Measurements from ENCODE around the gene MAN2B2.
"Not testable (repeated sequence)": the region's sequence is repeated elsewhere in the genome, so short reads cannot be mapped to it uniquely, and the experiment has no call there.

MAN2B2 gene

DNA sequence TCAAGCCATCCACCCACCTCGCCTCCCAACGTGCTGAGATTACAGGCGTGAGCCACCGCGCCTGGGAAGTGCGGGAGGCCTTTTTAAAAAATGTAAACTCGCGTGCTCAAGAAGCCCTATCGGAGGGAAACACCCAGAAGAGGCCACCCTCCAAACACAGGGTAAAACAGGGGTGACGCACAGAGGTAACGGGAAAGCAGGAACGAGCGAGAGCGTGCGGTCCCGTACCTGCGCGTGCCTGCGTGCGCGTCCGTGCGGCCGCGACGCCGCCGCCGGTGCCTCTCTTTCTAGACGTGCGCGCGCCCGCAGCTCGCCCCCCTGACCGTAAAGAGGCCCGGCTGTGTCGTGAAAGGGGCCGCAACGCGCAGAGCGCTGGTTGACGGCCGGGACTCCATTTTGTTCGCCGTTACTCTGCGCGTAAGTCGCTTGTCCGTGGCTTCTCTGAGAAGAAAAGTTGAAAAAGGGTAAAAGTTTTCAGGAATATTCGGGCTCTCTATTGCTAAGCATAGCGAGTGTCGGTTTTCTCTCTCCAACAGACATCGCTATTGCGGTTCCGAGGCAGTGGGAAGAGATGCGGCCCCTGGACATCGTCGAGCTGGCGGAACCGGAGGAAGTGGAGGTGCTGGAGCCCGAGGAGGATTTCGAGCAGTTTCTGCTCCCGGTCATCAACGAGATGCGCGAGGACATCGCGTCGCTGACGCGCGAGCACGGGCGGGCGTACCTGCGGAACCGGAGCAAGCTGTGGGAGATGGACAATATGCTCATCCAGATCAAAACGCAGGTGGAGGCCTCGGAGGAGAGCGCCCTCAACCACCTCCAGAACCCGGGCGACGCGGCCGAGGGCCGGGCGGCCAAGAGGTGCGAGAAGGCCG lies 65.5 kb downstream of the MAN2B2 start, which contains the start of gene MRFAP1:
Gene MRFAP1 (plus strand): TSS at position 394 of the 872 bp plus-strand sequence. CDS start 178 bp downstream, at position 572.
- Histone ChIP-seq H3K36me3 (ENCODE audit: control insufficient read depth in 2 of 2, insufficient read depth in 2 of 2, low read length in 2 of 2) (peaks cover 11 to 15% of the 10 kb centered on the region in 2 donors), H3K4me3 (ENCODE audit: low read length in 2 of 2) (peak within 1 kb of the TSS; percentile 88 to 97), H3K9ac (ENCODE audit: low read depth in 1 of 2, low read length in 2 of 2) (peak within 1 kb of the TSS; percentile 90 to 98), H3K4me1 (ENCODE audit: control insufficient read depth in 2 of 2, insufficient read depth in 2 of 2, low read length in 2 of 2) (peaks cover 13 to 20% of the 10 kb centered on the region in 2 donors), H3K9me3 (ENCODE audit: control insufficient read depth in 2 of 2, low read length in 2 of 2) (no peaks in the 10 kb centered on the region), H3K27ac (ENCODE audit: low read depth in 2 of 2, low read length in 2 of 2) (peak within 1 kb of the TSS; percentile 96 to 98), H3K27me3 (ENCODE audit: control insufficient read depth in 2 of 2, insufficient read depth in 2 of 2, low read length in 2 of 2) (no peaks in the 10 kb centered on the region)

DNA sequence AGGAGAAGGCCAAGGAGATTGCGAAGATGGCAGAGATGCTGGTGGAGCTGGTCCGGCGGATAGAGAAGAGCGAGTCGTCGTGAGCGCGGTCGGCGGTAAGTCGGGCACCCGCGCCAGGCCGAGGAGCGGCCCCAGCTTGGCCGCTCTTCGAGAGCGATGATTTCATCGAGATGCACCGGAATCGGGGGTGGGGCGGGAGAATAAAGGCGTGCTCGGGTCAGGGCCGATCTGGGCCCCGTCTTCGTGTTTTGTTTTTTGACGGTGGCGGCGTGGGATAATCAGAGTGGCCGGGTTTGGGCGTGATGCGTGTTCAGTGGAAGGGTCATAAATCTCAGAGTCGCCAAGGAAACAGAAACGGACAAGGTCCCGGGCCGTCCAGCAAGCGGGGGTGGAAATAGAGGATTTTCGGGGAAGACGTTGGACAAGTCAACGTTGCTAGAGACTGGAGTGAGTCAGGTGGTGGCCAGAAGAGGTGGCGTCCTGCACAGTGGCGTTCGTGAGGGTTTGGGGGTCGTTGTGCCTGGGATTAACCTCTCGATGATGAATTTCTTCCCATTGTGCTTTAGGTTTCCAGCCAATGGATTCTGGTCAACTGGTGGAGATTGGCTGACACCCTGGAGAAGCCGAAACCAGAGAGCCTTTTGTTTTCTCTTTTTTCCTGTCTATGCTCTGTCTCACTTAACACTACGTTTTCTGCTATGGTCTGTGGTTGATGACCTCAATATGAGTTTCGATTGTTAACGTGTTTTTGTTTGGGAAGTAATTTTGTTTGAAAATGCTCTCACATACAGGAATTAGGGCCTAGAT lies 66.4 kb downstream of the MAN2B2 start:
- Histone ChIP-seq H3K4me1 (ENCODE audit: control insufficient read depth in 2 of 2, insufficient read depth in 2 of 2, low read length in 2 of 2) (peaks cover 13 to 20% of the 10 kb centered on the region in 2 donors), H3K4me3 (ENCODE audit: low read length in 2 of 2) (peak overlapping the region; percentile 88 to 97), H3K9ac (ENCODE audit: low read depth in 1 of 2, low read length in 2 of 2) (peak overlapping the region; percentile 90 to 98), H3K27me3 (ENCODE audit: control insufficient read depth in 2 of 2, insufficient read depth in 2 of 2, low read length in 2 of 2) (no peaks in the 10 kb centered on the region), H3K9me3 (ENCODE audit: control insufficient read depth in 2 of 2, low read length in 2 of 2) (no peaks in the 10 kb centered on the region), H3K36me3 (ENCODE audit: control insufficient read depth in 2 of 2, insufficient read depth in 2 of 2, low read length in 2 of 2) (peaks cover 11 to 15% of the 10 kb centered on the region in 2 donors), H3K27ac (ENCODE audit: low read depth in 2 of 2, low read length in 2 of 2) (peak overlapping the region; percentile 96 to 98)

DNA sequence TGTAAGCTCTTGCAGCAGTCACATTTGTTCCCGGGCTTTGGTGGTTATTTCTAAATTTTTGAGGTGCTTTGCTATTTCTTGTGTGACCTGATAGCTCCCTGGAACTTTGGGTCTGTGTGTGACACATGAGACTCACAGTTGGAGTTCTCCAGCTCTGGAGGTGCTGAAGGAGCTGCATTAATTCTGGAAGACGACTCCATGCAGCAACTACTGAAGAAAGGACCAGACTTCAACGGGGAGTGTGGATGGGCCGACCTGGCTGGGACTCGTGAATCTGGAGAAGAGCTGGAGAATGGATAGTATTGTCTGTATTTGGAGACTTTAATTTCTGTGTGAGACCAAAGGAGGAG lies 67.0 kb downstream of the MAN2B2 start:
- Histone ChIP-seq H3K27me3 (ENCODE audit: control insufficient read depth in 2 of 2, insufficient read depth in 2 of 2, low read length in 2 of 2) (no peaks in the 10 kb centered on the region), H3K4me3 (ENCODE audit: low read length in 2 of 2) (peak overlapping the region; percentile 88 to 97), H3K27ac (ENCODE audit: low read depth in 2 of 2, low read length in 2 of 2) (peak overlapping the region in 1 of 2 donors; percentile 98), H3K36me3 (ENCODE audit: control insufficient read depth in 2 of 2, insufficient read depth in 2 of 2, low read length in 2 of 2) (peaks cover 11 to 15% of the 10 kb centered on the region in 2 donors), H3K9ac (ENCODE audit: low read depth in 1 of 2, low read length in 2 of 2) (peak overlapping the region; percentile 90 to 98), H3K4me1 (ENCODE audit: control insufficient read depth in 2 of 2, insufficient read depth in 2 of 2, low read length in 2 of 2) (peaks cover 13 to 20% of the 10 kb centered on the region in 2 donors), H3K9me3 (ENCODE audit: control insufficient read depth in 2 of 2, low read length in 2 of 2) (no peaks in the 10 kb centered on the region)

DNA sequence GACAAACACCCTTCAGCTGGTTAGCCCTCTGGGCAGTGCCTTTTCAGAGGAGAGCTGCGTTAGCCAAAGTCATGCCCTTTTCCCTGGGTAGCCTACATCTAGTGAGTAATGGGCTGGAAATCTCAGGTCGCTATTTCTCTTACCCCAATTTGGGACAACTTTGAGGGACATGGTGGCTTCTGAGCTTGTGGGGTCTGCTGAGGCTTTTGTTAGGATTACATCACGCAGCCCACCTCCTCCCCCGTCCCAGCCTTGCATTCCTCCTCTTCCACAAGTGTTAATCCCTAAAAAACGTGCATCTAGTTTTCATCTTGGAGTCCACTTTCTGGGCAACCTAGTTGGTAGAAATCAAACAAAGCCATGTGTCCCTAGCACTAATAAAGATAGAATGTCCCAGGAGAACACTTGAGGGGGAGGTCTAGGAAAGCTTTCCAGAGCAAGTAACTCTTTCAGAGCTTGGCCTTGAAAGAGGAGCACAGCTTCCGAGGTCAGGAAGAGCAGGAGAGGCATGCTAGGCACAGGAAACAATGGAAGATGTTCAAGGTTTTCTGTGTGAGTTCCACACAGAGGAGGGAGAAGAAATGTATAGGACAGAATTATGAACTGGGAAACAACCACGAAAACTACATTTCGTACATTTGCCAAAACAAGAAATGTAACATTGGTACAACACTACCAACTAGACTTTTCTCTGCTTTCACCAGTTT lies 68.3 kb downstream of the MAN2B2 start:
- peak overlapping the region in 1 of 2 donors; percentile 8 for H3K9ac ChIP-seq (ENCODE audit: low read depth in 1 of 2, low read length in 2 of 2)
- H3K4me3 ChIP-seq (ENCODE audit: low read length in 2 of 2): no peak overlapping the region
- no peak overlapping the region for H3K27ac ChIP-seq (ENCODE audit: low read depth in 2 of 2, low read length in 2 of 2)

DNA sequence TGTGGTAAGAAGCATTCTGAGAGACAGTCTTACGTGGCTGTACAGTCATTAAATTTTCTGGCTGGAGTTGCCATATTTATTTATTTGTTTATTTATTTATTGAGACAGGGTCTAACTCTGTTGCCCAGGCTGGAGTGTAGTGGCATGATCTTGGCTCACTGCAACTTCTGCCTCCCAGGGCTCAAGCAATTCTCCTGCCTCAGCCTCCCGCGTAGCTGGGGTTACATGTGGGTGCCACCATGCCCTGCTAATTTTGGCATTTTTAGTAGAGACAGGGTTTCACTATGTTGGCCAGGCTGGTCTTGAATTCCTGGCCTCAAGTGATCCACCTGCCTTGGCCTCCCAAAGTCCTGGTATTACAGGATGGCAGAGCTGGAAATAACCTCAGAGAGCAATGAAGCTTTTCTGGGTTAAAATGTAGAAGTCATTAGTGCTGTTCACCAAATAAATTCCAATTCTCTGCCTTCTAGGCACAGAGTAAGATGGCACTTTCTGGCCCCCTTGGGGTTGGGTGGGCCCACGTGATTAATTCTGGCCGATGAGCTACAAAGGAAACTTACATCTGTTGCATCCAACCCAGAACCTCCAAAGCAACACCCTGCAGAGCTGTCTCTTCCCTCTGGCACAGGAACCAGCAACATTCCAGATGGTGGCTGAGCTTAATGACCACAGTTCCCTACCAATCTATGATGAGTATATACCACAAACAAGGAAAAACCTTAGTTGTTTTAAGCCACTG lies 70.0 kb downstream of the MAN2B2 start:
- Histone ChIP-seq H3K9ac (ENCODE audit: low read depth in 1 of 2, low read length in 2 of 2) (peak overlapping the region in 1 of 2 donors; percentile 6), H3K27ac (ENCODE audit: low read depth in 2 of 2, low read length in 2 of 2) (no peak overlapping the region), H3K9me3 (ENCODE audit: control insufficient read depth in 2 of 2, low read length in 2 of 2) (no peaks in the 10 kb centered on the region), H3K4me1 (ENCODE audit: control insufficient read depth in 2 of 2, insufficient read depth in 2 of 2, low read length in 2 of 2) (peaks cover 13 to 18% of the 10 kb centered on the region in 2 donors), H3K36me3 (ENCODE audit: control insufficient read depth in 2 of 2, insufficient read depth in 2 of 2, low read length in 2 of 2) (peaks cover 11 to 15% of the 10 kb centered on the region in 2 donors), H3K4me3 (ENCODE audit: low read length in 2 of 2) (no peak overlapping the region), H3K27me3 (ENCODE audit: control insufficient read depth in 2 of 2, insufficient read depth in 2 of 2, low read length in 2 of 2) (no peaks in the 10 kb centered on the region)

More for the DNA sequence above, 68.3 kb downstream of the MAN2B2 start:
- peaks cover 11 to 15% of the 10 kb centered on the region in 2 donors for H3K36me3 ChIP-seq (ENCODE audit: control insufficient read depth in 2 of 2, insufficient read depth in 2 of 2, low read length in 2 of 2)
- H3K9me3 ChIP-seq (ENCODE audit: control insufficient read depth in 2 of 2, low read length in 2 of 2): no peaks in the 10 kb centered on the region
- H3K27me3 ChIP-seq (ENCODE audit: control insufficient read depth in 2 of 2, insufficient read depth in 2 of 2, low read length in 2 of 2): no peaks in the 10 kb centered on the region
- peaks cover 13 to 20% of the 10 kb centered on the region in 2 donors for H3K4me1 ChIP-seq (ENCODE audit: control insufficient read depth in 2 of 2, insufficient read depth in 2 of 2, low read length in 2 of 2)

DNA sequence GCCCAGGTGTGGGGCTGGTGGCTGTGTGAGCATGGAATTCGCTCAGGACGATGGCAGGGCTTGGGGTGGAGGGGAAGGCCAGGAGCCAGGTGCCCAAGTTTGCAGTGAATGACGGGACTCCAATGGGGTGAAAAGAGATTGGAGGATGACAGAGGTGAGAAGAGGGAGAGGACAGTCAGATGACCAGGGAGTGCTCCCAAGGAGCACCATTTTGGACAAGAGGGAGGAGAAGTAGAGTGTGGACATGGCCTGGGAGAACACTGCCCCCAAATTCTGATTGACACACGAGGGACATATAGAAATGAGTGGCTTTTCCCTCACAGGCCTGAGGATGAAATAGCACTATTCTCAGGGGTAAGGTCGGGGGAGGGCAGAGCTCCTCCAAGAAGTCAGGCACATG lies 72.2 kb downstream of the MAN2B2 start:
- Histone ChIP-seq H3K36me3 (ENCODE audit: control insufficient read depth in 2 of 2, insufficient read depth in 2 of 2, low read length in 2 of 2) (peaks cover 8 to 15% of the 10 kb centered on the region in 2 donors), H3K27me3 (ENCODE audit: control insufficient read depth in 2 of 2, insufficient read depth in 2 of 2, low read length in 2 of 2) (no peaks in the 10 kb centered on the region), H3K4me3 (ENCODE audit: low read length in 2 of 2) (no peak overlapping the region), H3K9me3 (ENCODE audit: control insufficient read depth in 2 of 2, low read length in 2 of 2) (no peaks in the 10 kb centered on the region), H3K27ac (ENCODE audit: low read depth in 2 of 2, low read length in 2 of 2) (no peak overlapping the region), H3K4me1 (ENCODE audit: control insufficient read depth in 2 of 2, insufficient read depth in 2 of 2, low read length in 2 of 2) (peaks cover 3 to 10% of the 10 kb centered on the region in 2 donors), H3K9ac (ENCODE audit: low read depth in 1 of 2, low read length in 2 of 2) (no peak overlapping the region)

DNA sequence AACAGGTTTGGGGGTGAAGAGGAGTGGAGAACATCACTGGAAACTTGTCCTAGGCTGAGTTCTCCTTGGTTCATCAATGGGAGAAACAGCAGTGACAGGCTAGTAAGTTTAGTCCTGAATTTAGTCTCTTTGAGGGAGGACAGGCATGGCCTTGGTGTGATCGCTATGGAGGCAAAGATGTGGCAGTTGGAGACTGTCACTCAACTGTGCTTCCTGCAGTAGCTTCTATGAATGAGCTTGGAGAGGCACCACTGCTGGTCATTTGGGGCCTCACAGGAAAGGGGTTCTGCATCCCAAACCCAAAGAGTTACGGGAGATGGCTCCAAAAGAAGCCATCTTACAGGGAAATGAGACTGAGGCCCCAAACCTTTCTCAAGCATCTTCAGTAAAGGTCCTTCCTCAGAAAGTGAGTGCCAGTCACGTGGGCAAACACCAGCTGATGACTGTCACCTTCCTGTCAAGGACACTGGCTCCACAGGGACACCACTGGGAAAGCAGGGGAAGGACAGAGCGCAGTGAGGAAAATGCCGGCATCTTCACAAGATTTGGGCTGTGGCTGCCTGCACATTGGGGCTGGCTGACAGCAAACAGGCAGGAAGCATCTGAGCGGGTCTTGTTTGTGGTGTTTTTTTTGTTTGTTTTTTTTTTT lies 72.7 kb downstream of the MAN2B2 start:
- Histone ChIP-seq H3K27ac (ENCODE audit: low read depth in 2 of 2, low read length in 2 of 2) (no peak overlapping the region), H3K4me3 (ENCODE audit: low read length in 2 of 2) (no peak overlapping the region), H3K9me3 (ENCODE audit: control insufficient read depth in 2 of 2, low read length in 2 of 2) (no peaks in the 10 kb centered on the region), H3K36me3 (ENCODE audit: control insufficient read depth in 2 of 2, insufficient read depth in 2 of 2, low read length in 2 of 2) (peaks cover 5 to 10% of the 10 kb centered on the region in 2 donors), H3K9ac (ENCODE audit: low read depth in 1 of 2, low read length in 2 of 2) (no peak overlapping the region), H3K4me1 (ENCODE audit: control insufficient read depth in 2 of 2, insufficient read depth in 2 of 2, low read length in 2 of 2) (peaks cover 0 to 6% of the 10 kb centered on the region in 2 donors), H3K27me3 (ENCODE audit: control insufficient read depth in 2 of 2, insufficient read depth in 2 of 2, low read length in 2 of 2) (no peaks in the 10 kb centered on the region)

DNA sequence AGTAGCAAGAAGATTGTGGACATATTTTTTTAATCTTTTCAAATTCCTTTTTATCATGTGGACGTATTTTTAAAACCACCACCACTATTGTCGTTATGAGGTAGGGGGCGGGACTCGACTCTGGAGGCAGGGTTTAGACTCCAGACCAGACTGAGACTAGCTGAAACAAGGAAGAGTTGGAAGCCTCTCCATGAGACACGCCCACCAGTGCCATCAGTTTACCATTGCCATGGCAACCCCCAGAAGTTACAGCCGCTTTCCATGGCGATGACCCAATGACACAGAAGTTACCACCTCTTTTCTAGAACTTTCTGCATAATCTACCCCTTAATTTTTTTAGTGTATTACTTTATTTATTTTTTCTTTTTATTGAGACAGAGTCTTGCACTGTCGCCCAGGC lies 74.2 kb downstream of the MAN2B2 start:
- Histone ChIP-seq H3K27me3 (ENCODE audit: control insufficient read depth in 2 of 2, insufficient read depth in 2 of 2, low read length in 2 of 2) (no peaks in the 10 kb centered on the region), H3K9me3 (ENCODE audit: control insufficient read depth in 2 of 2, low read length in 2 of 2) (no peaks in the 10 kb centered on the region), H3K36me3 (ENCODE audit: control insufficient read depth in 2 of 2, insufficient read depth in 2 of 2, low read length in 2 of 2) (no peaks in the 10 kb centered on the region), H3K4me3 (ENCODE audit: low read length in 2 of 2) (no peak overlapping the region), H3K4me1 (ENCODE audit: control insufficient read depth in 2 of 2, insufficient read depth in 2 of 2, low read length in 2 of 2) (no peaks in the 10 kb centered on the region), H3K9ac (ENCODE audit: low read depth in 1 of 2, low read length in 2 of 2) (no peak overlapping the region), H3K27ac (ENCODE audit: low read depth in 2 of 2, low read length in 2 of 2) (no peak overlapping the region)

DNA sequence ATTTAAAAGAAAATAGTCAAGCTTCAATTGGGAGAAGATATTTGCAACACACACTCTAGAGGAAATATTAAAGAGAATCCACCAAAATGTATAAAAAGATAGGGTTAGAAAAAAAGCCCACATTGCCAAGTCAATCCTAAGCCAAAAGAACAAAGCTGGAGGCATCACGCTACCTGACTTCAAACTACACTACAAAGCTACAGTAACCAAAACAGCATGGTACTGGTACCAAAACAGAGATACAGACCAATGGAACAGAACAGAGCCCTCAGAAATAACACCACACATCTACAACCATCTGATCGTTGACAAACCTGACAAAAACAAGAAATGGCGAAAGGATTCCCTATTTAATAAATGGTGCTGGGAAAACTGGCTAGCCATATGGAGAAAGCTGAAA lies 79.2 kb downstream of the MAN2B2 start:
- H3K9ac ChIP-seq (ENCODE audit: low read depth in 1 of 2, low read length in 2 of 2); H3K27me3 ChIP-seq (ENCODE audit: control insufficient read depth in 2 of 2, insufficient read depth in 2 of 2, low read length in 2 of 2); H3K36me3 ChIP-seq (ENCODE audit: control insufficient read depth in 2 of 2, insufficient read depth in 2 of 2, low read length in 2 of 2); H3K4me3 ChIP-seq (ENCODE audit: low read length in 2 of 2); H3K27ac ChIP-seq (ENCODE audit: low read depth in 2 of 2, low read length in 2 of 2); H3K4me1 ChIP-seq (ENCODE audit: control insufficient read depth in 2 of 2, insufficient read depth in 2 of 2, low read length in 2 of 2); H3K9me3 ChIP-seq (ENCODE audit: control insufficient read depth in 2 of 2, low read length in 2 of 2): not testable (repeated sequence)
